HepG2 (cell line): ENCODE measurements around the gene ZNF593OS. TPM values are rescaled to one million over a fixed set of nuclear protein-coding genes. Genes with fewer than 3 reads are reported as not detected.

Experiments used
- ARNT2 ChIP-seq: sonication (generic); formaldehyde crosslinking; IDR thresholded peaks from 2 replicates; pipeline ENCODE4 v1.8.0; 2022; ENCODE audit warnings: mild to moderate bottlenecking, low read depth, missing genetic modification reagents, moderate library complexity
- ATF1 ChIP-seq: IDR thresholded peaks from 2 replicates; pipeline ENCODE4 v1.6.1; 2016; ENCODE audit warnings: mild to moderate bottlenecking, control low read depth
- DMAP1 ChIP-seq: IDR thresholded peaks from 2 replicates; pipeline ENCODE4 v1.6.1; 2016
- EHMT2 ChIP-seq: fragments of 200-600 bp; sonication (generic); IDR thresholded peaks from 2 replicates; pipeline ENCODE4 v1.7.0; 2017; ENCODE audit warnings: antibody characterized with exemption, low read depth, low read length, borderline replicate concordance
- ESRRA ChIP-seq: sonication (generic); formaldehyde crosslinking; IDR thresholded peaks from 2 replicates; pipeline ENCODE4 v1.5.1; 2020; ENCODE audit warnings: mild to moderate bottlenecking, low read depth, missing genetic modification reagents
- FOSL2 ChIP-seq: sonication (generic); formaldehyde crosslinking; IDR thresholded peaks from 2 replicates; pipeline ENCODE4 v1.4.0; 2020; ENCODE audit warnings: missing genetic modification reagents
- FOXP1 ChIP-seq, 2 experiments: fragments of 450-650 bp in 1 of 2; IDR thresholded peaks; 2 replicates each; pipeline ENCODE4 v1.6.1; 2017 to 2018; ENCODE audit warnings: antibody characterized with exemption in 1 of 2
- MIER3 ChIP-seq: IDR thresholded peaks from 2 replicates; pipeline ENCODE4 v1.6.1; 2016; ENCODE audit warnings: missing compliant biosample characterization, borderline replicate concordance
- MTF2 ChIP-seq: sonication (generic); formaldehyde crosslinking; IDR thresholded peaks from 2 replicates; pipeline ENCODE4 v1.5.0; 2020; ENCODE audit warnings: missing genetic modification reagents, borderline replicate concordance
- NONO ChIP-seq, 2 experiments: fragments of 450-650 bp in 1 of 2; sonication (generic) in 1 of 2; formaldehyde crosslinking in 1 of 2; IDR thresholded peaks in 1 of 2; conservative IDR thresholded peaks in 1 of 2; 2 replicates each; pipeline versions ENCODE4 v1.6.1 to v1.8.0; 2017 to 2022; ENCODE audit warnings: mild to moderate bottlenecking in 1 of 2, missing genetic modification reagents in 1 of 2, moderate library complexity in 1 of 2
- SP2 ChIP-seq: sonication (generic); formaldehyde crosslinking; IDR thresholded peaks from 2 replicates; pipeline ENCODE4 v1.5.1; 2020; ENCODE audit warnings: mild to moderate bottlenecking, missing genetic modification reagents
- TCF7L2 ChIP-seq: IDR thresholded peaks from 2 replicates; pipeline ENCODE4 v1.6.1; 2011; ENCODE audit warnings: mild to moderate bottlenecking, low read depth, low read length, moderate library complexity
- YEATS4 ChIP-seq: sonication (generic); formaldehyde crosslinking; IDR thresholded peaks from 2 replicates; pipeline ENCODE4 v1.4.0; 2020; ENCODE audit warnings: missing genetic modification reagents, borderline replicate concordance
- ZKSCAN1 ChIP-seq: fragments of 150-350 bp; IDR thresholded peaks from 2 replicates; pipeline ENCODE4 v1.6.1; 2014; ENCODE audit warnings: low read length
- ZNF354B ChIP-seq: sonication (generic); formaldehyde crosslinking; IDR thresholded peaks from 2 replicates; pipeline ENCODE4 v1.8.0; 2022; ENCODE audit warnings: mild to moderate bottlenecking, missing genetic modification reagents
- ZNF367 ChIP-seq: sonication (generic); formaldehyde crosslinking; IDR thresholded peaks from 2 replicates; pipeline ENCODE4 v1.4.0; 2020; ENCODE audit warnings: missing genetic modification reagents, borderline replicate concordance
- ZNF552 ChIP-seq: sonication (generic); formaldehyde crosslinking; IDR thresholded peaks from 2 replicates; pipeline ENCODE4 v1.9.0; 2022; ENCODE audit warnings: missing genetic modification reagents, mild to moderate bottlenecking, borderline replicate concordance
- polyA plus RNA-seq, 8 experiments: library from polyadenylated mRNA; depleted of rRNA in 3 of 8; stranded (reverse) in 7 of 8; unstranded in 1 of 8; fragments of >200 nt; fragmentation: Illumina TruSeq in 4 of 8; extraction: Trizol in 4 of 8; gene quantifications; 2 replicates each; pipeline versions ENCODE4 v1.2.1 to v1.2.3, GENCODE V29; 2011 to 2016; ENCODE audit warnings: low read depth in 4 of 8, missing spikeins in 1 of 8, mixed read lengths in 1 of 8; ENCODE audit not compliant: insufficient read depth in 1 of 8
- total RNA-seq, 5 experiments: library from RNA; depleted of rRNA; stranded (reverse); fragments of >200 nt; fragmentation: Illumina TruSeq; extraction: Trizol; gene quantifications; 2 replicates each; pipeline ENCODE4 v1.2.3, GENCODE V29; 2016; ENCODE audit warnings: low read depth in 1 of 5
- TF ChIP-seq, protein P1 (sequence below): sonication (generic); formaldehyde crosslinking; IDR thresholded peaks from 2 replicates; pipeline ENCODE4 v1.5.1; 2020; ENCODE audit warnings: missing genetic modification reagents, mild to moderate bottlenecking, borderline replicate concordance
- TF ChIP-seq, protein P2 (sequence below): IDR thresholded peaks from 2 replicates; pipeline ENCODE4 v1.6.1; 2016; ENCODE audit warnings: low read depth, borderline replicate concordance
- TF ChIP-seq, protein P3 (sequence below): sonication (generic); formaldehyde crosslinking; IDR thresholded peaks from 2 replicates; pipeline ENCODE4 v1.5.0; 2020; ENCODE audit warnings: mild to moderate bottlenecking, missing genetic modification reagents, borderline replicate concordance
- TF ChIP-seq, protein P4 (sequence below): sonication (generic); formaldehyde crosslinking; IDR thresholded peaks from 2 replicates; pipeline ENCODE4 v1.4.0; 2020; ENCODE audit warnings: mild to moderate bottlenecking, low read depth, missing genetic modification reagents
- TF ChIP-seq, protein P5 (sequence below): sonication (generic); formaldehyde crosslinking; conservative IDR thresholded peaks from 2 replicates; pipeline ENCODE4 v1.4.0; 2020; ENCODE audit warnings: missing genetic modification reagents

Gene ZNF593OS
- total and polyA plus RNA-seq, 2 of the 13 experiments (the other 11 are each of a cell fraction or from before 2014, with no cell fraction given) = not detected

DNA sequence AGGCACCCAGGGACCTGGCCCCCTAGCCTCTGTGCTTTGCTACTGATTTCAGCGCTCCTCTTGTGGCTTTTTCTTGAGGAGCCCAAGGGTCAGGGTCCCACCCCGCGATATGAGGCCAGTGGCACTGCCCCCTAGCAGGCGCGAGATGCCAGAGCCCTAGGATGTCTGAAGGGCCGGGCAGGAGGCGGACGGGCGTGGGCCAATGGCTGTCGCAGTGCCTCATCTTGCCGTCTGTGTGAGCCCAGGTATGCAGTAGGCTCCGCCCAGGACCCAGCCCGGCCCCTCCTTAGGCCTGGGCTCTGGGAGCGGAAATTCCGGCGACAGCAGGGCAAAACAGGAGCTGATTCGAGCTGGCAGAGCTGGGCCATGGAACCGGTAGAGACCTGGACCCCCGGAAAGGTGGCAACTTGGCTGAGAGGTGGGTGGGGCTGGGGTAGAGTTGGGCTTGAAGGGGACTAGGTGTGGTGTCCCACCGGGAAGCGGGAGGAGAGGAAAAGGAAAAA, 5.6 kb upstream of the ZNF593OS start, which contains the start of gene CNKSR1 (continued):
- TF ChIP-seq, protein P1, sequence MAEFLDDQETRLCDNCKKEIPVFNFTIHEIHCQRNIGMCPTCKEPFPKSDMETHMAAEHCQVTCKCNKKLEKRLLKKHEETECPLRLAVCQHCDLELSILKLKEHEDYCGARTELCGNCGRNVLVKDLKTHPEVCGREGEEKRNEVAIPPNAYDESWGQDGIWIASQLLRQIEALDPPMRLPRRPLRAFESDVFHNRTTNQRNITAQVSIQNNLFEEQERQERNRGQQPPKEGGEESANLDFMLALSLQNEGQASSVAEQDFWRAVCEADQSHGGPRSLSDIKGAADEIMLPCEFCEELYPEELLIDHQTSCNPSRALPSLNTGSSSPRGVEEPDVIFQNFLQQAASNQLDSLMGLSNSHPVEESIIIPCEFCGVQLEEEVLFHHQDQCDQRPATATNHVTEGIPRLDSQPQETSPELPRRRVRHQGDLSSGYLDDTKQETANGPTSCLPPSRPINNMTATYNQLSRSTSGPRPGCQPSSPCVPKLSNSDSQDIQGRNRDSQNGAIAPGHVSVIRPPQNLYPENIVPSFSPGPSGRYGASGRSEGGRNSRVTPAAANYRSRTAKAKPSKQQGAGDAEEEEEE = no peak
- TF ChIP-seq ARNT2 (no peak), MIER3 (CRISPR knock-in tag) (no peak), ATF1 (CRISPR knock-in tag) (no peak), ZNF354B (CRISPR knock-in tag) (no peak), TCF7L2 (no peak), MTF2 (CRISPR knock-in tag) (peak; percentile 40; the same call in 1 of the 2 replicates), DMAP1 (CRISPR knock-in tag) (no peak), ZNF367 (CRISPR knock-in tag) (no peak), FOSL2 (CRISPR knock-in tag) (peak; percentile 5; the same call in 1 of the 2 replicates), ESRRA (CRISPR knock-in tag) (no peak), SP2 (CRISPR knock-in tag) (no peak), ZNF552 (no peak), EHMT2 (no peak), NONO (IDR thresholded peaks at IDR 0.05) (no peak), NONO (CRISPR knock-in tag; conservative IDR thresholded peaks at IDR 0.05) (no peak), ZKSCAN1 (no peak), YEATS4 (CRISPR knock-in tag) (peak; percentile 16; the same call in 1 of the 2 replicates), FOXP1 (IDR thresholded peaks at IDR 0.05) (no peak), FOXP1 (CRISPR knock-in tag; IDR thresholded peaks at IDR 0.05) (no peak)
- TF ChIP-seq, protein P2, sequence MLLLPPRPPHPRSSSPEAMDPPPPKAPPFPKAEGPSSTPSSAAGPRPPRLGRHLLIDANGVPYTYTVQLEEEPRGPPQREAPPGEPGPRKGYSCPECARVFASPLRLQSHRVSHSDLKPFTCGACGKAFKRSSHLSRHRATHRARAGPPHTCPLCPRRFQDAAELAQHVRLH (CRISPR knock-in tag) = no peak
- TF ChIP-seq, protein P3, sequence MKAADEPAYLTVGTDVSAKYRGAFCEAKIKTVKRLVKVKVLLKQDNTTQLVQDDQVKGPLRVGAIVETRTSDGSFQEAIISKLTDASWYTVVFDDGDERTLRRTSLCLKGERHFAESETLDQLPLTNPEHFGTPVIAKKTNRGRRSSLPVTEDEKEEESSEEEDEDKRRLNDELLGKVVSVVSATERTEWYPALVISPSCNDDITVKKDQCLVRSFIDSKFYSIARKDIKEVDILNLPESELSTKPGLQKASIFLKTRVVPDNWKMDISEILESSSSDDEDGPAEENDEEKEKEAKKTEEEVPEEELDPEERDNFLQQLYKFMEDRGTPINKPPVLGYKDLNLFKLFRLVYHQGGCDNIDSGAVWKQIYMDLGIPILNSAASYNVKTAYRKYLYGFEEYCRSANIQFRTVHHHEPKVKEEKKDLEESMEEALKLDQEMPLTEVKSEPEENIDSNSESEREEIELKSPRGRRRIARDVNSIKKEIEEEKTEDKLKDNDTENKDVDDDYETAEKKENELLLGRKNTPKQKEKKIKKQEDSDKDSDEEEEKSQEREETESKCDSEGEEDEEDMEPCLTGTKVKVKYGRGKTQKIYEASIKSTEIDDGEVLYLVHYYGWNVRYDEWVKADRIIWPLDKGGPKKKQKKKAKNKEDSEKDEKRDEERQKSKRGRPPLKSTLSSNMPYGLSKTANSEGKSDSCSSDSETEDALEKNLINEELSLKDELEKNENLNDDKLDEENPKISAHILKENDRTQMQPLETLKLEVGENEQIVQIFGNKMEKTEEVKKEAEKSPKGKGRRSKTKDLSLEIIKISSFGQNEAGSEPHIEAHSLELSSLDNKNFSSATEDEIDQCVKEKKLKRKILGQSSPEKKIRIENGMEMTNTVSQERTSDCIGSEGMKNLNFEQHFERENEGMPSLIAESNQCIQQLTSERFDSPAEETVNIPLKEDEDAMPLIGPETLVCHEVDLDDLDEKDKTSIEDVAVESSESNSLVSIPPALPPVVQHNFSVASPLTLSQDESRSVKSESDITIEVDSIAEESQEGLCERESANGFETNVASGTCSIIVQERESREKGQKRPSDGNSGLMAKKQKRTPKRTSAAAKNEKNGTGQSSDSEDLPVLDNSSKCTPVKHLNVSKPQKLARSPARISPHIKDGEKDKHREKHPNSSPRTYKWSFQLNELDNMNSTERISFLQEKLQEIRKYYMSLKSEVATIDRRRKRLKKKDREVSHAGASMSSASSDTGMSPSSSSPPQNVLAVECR = peak; percentile 50; the same call in 1 of the 2 replicates
- TF ChIP-seq, protein P4, sequence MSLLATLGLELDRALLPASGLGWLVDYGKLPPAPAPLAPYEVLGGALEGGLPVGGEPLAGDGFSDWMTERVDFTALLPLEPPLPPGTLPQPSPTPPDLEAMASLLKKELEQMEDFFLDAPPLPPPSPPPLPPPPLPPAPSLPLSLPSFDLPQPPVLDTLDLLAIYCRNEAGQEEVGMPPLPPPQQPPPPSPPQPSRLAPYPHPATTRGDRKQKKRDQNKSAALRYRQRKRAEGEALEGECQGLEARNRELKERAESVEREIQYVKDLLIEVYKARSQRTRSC (CRISPR knock-in tag) = no peak
- TF ChIP-seq, protein P5, sequence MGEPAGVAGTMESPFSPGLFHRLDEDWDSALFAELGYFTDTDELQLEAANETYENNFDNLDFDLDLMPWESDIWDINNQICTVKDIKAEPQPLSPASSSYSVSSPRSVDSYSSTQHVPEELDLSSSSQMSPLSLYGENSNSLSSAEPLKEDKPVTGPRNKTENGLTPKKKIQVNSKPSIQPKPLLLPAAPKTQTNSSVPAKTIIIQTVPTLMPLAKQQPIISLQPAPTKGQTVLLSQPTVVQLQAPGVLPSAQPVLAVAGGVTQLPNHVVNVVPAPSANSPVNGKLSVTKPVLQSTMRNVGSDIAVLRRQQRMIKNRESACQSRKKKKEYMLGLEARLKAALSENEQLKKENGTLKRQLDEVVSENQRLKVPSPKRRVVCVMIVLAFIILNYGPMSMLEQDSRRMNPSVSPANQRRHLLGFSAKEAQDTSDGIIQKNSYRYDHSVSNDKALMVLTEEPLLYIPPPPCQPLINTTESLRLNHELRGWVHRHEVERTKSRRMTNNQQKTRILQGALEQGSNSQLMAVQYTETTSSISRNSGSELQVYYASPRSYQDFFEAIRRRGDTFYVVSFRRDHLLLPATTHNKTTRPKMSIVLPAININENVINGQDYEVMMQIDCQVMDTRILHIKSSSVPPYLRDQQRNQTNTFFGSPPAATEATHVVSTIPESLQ = no peak
